ENCODE measurements around the gene CGB5. TPM values are rescaled to one million over a fixed set of nuclear protein-coding genes. Genes with fewer than 3 reads are reported as not detected.

CGB5 gene
- total RNA-seq, 4 donors from 2014 or later = not detected

GRCh38 chr19:49084206-49085019 is 40.8 kb downstream of the CGB5 start:
- Histone ChIP-seq H3K4me1 (peaks cover 0 to 38% (median 18%) of the 10 kb centered on the region in 4 donors), H3K36me3 (peaks cover 0 to 24% (median 0%) of the 10 kb centered on the region in 3 donors), H3K27me3 (no peaks in the 10 kb centered on the region), H3K4me3 (peak overlapping the region; percentile 71 to 98 (median 90)), H3K9me3 (no peaks in the 10 kb centered on the region), H3K27ac (peak overlapping the region; percentile 75 to 95 (median 87))
- DNase-seq (ENCODE audit: low spot score in 2 of 2) = peak in 1 of 2 donors; percentile 8
- WGBS, 2 donors = 69 to 70% methylated on average over 26 of the region's 26 CpGs
- TF ChIP-seq POLR2A (IDR thresholded peaks at IDR 0.05) = no peak
- TF ChIP-seq EP300 (IDR thresholded peaks at IDR 0.05) = no peak
- no peak for TF ChIP-seq CTCF (IDR thresholded peaks at IDR 0.05)

GRCh38 chr19:49085020-49085867 is 41.6 kb downstream of the CGB5 start, which contains the start of gene SNRNP70:
Gene SNRNP70 (plus strand): TSS chr19:49085451. CDS start chr19:49086415, 964 bp downstream.
- peak within 1 kb of the TSS; percentile 71 to 98 (median 90) for H3K4me3 ChIP-seq
- no peaks in the 10 kb centered on the region for H3K27me3 ChIP-seq
- TF ChIP-seq POLR2A (IDR thresholded peaks at IDR 0.05) (peak; percentile 78 to 88), CTCF (IDR thresholded peaks at IDR 0.05) (peak in 3 of 5 experiments; percentile 9 to 61 (median 59)), EP300 (IDR thresholded peaks at IDR 0.05) (peak; percentile 78 to 95)
- WGBS, 2 donors = 1% methylated on average over 43 to 70 of the region's 89 CpGs
- peaks cover 0 to 31% (median 6%) of the 10 kb centered on the region in 3 donors for H3K36me3 ChIP-seq
- H3K4me1 ChIP-seq = peaks cover 0 to 38% (median 18%) of the 10 kb centered on the region in 4 donors
- no peaks in the 10 kb centered on the region for H3K9me3 ChIP-seq
- peak; percentile 95 to 97 for DNase-seq (ENCODE audit: low spot score in 2 of 2)
- peak within 1 kb of the TSS; percentile 75 to 95 (median 87) for H3K27ac ChIP-seq

- Histone ChIP-seq H3K4me1 (peaks cover 0 to 38% (median 18%) of the 10 kb centered on the region in 4 donors), H3K27me3 (no peaks in the 10 kb centered on the region), H3K36me3 (peaks cover 2 to 37% (median 12%) of the 10 kb centered on the region in 3 donors), H3K27ac (peak overlapping the region; percentile 75 to 95 (median 87)), H3K4me3 (peak overlapping the region; percentile 71 to 98 (median 90)), H3K9me3 (no peaks in the 10 kb centered on the region)
- 1% methylated on average over 14 of the region's 14 CpGs for WGBS, 2 donors
- DNase-seq (ENCODE audit: low spot score in 2 of 2) = no peak
- TF ChIP-seq POLR2A (IDR thresholded peaks at IDR 0.05) (no peak), EP300 (IDR thresholded peaks at IDR 0.05) (no peak), CTCF (IDR thresholded peaks at IDR 0.05) (no peak)
Observed at GRCh38 chr19:49085868-49086232, 42.2 kb downstream of the CGB5 start.

- Histone ChIP-seq H3K27ac (peak overlapping the region in 3 of 4 donors; percentile 84 to 95 (median 90)), H3K4me1 (peaks cover 0 to 38% (median 18%) of the 10 kb centered on the region in 4 donors), H3K36me3 (peaks cover 2 to 41% (median 16%) of the 10 kb centered on the region in 3 donors), H3K4me3 (peak overlapping the region; percentile 71 to 98 (median 90)), H3K9me3 (no peaks in the 10 kb centered on the region), H3K27me3 (no peaks in the 10 kb centered on the region)
- TF ChIP-seq CTCF (IDR thresholded peaks at IDR 0.05) (no peak), POLR2A (IDR thresholded peaks at IDR 0.05) (no peak), EP300 (IDR thresholded peaks at IDR 0.05) (no peak)
- no peak for DNase-seq (ENCODE audit: low spot score in 2 of 2)
- WGBS, 2 donors = 45 to 51% methylated on average over 11 of the region's 11 CpGs
Observed at GRCh38 chr19:49086296-49086695, 42.6 kb downstream of the CGB5 start.

Measured in tibial nerve (tissue), 4 donors.